Pulmonary artery endothelial cell (primary cell): ENCODE measurements around the gene DENND1A. TPM values are rescaled to one million over a fixed set of nuclear protein-coding genes. Genes with fewer than 3 reads are reported as not detected.
"Not testable (repeated sequence)": the region's sequence is repeated elsewhere in the genome, so short reads cannot be mapped to it uniquely, and the experiment has no call there.

Source experiments
- DNase-seq: peaks from one replicate; pipeline ENCODE4 v3.0.0-alpha.2; 2011; ENCODE audit warnings: low read depth, low spot score
- total RNA-seq: library from RNA; depleted of rRNA; stranded (reverse); fragments of >200 nt; gene quantifications from 2 replicates; pipeline ENCODE4 v1.2.3, GENCODE V29; 2014

The DENND1A gene
- total RNA-seq, 1 donor from 2014 or later, result 11.7 TPM

- DNase-seq, result no peak
These were observed 484.8 kb downstream of the DENND1A start for GRCh38 chr9:123445116-123445515.

GRCh38 chr9:123441769-123442168, 488.2 kb downstream of the DENND1A start:
- DNase-seq, result no peak

GRCh38 chr9:123440256-123440655, 489.7 kb downstream of the DENND1A start:
- no peak for DNase-seq

GRCh38 chr9:123438821-123439220, 491.1 kb downstream of the DENND1A start:
- DNase-seq, result no peak

- no peak for DNase-seq
These were observed 491.6 kb downstream of the DENND1A start for GRCh38 chr9:123438321-123438720.

- no peak for DNase-seq
These were observed 492.7 kb downstream of the DENND1A start for GRCh38 chr9:123437201-123437600.

- DNase-seq, result no peak
These were observed 494.5 kb downstream of the DENND1A start for GRCh38 chr9:123435471-123435870.

- no peak for DNase-seq
These were observed 495.2 kb downstream of the DENND1A start for GRCh38 chr9:123434619-123435240.

- DNase-seq, result no peak
These were observed 497.3 kb downstream of the DENND1A start for GRCh38 chr9:123432331-123433236.

GRCh38 chr9:123431581-123431980, 498.3 kb downstream of the DENND1A start:
- no peak for DNase-seq

GRCh38 chr9:123428450-123428849, 501.5 kb downstream of the DENND1A start:
- not testable (repeated sequence) for DNase-seq

- DNase-seq, result no peak
These were observed 503.5 kb downstream of the DENND1A start for GRCh38 chr9:123426406-123426805.

- no peak for DNase-seq
These were observed 504.0 kb downstream of the DENND1A start for GRCh38 chr9:123425836-123426365.

- no peak for DNase-seq
These were observed 504.6 kb downstream of the DENND1A start for GRCh38 chr9:123425261-123425821.

- no peak for DNase-seq
These were observed 505.2 kb downstream of the DENND1A start for GRCh38 chr9:123424552-123425225.

- DNase-seq, result no peak
These were observed 505.8 kb downstream of the DENND1A start for GRCh38 chr9:123424131-123424530.

GRCh38 chr9:123423311-123423640, 506.6 kb downstream of the DENND1A start:
- no peak for DNase-seq

- no peak for DNase-seq
These were observed 507.2 kb downstream of the DENND1A start for GRCh38 chr9:123422635-123423310.

- no peak for DNase-seq
These were observed 508.0 kb downstream of the DENND1A start for GRCh38 chr9:123421801-123422455.

- no peak for DNase-seq
These were observed 508.7 kb downstream of the DENND1A start for GRCh38 chr9:123421186-123421585.
